ENCODE results near the gene PDCD11.
"Not testable (repeated sequence)": the region's sequence is repeated elsewhere in the genome, so short reads cannot be mapped to it uniquely, and the experiment has no call there.

PDCD11 gene

GRCh38 chr10:103476046-103476768, 79.8 kb downstream of the PDCD11 start:
- H3K9me3 Mint-ChIP-seq, result no peaks in the 10 kb centered on the region
- H3K4me3 Mint-ChIP-seq, result no peak overlapping the region
- H3K27me3 Mint-ChIP-seq (ENCODE audit: low read depth), result peaks cover 15% of the 10 kb centered on the region
- no peaks in the 10 kb centered on the region for H3K4me1 Mint-ChIP-seq
- peak in 1 of 3 experiments; percentile 11 for TF ChIP-seq CTCF (IDR thresholded peaks at IDR 0.05; ENCODE audit: unreplicated experiment in 3 of 3)
- H3K27ac Mint-ChIP-seq, result no peak overlapping the region
- no peaks in the 10 kb centered on the region for H3K36me3 Mint-ChIP-seq (ENCODE audit: low read depth)

GRCh38 chr10:103478671-103479070, 82.2 kb downstream of the PDCD11 start:
- Mint-ChIP-seq H3K4me3 (no peak overlapping the region), H3K27ac (no peak overlapping the region), H3K27me3 (ENCODE audit: low read depth) (peaks cover 15% of the 10 kb centered on the region), H3K9me3 (no peaks in the 10 kb centered on the region), H3K4me1 (no peaks in the 10 kb centered on the region), H3K36me3 (ENCODE audit: low read depth) (no peaks in the 10 kb centered on the region)
- TF ChIP-seq CTCF (IDR thresholded peaks at IDR 0.05; ENCODE audit: unreplicated experiment in 3 of 3), result no peak

GRCh38 chr10:103479135-103479534, 82.7 kb downstream of the PDCD11 start, which contains the start of gene CALHM3:
CALHM3 (minus strand) TSS chr10:103479240; CDS start chr10:103479032, 208 bp downstream.
- H3K4me3 Mint-ChIP-seq, result no peak within 1 kb of the TSS
- no peaks in the 10 kb centered on the region for H3K4me1 Mint-ChIP-seq
- no peaks in the 10 kb centered on the region for H3K9me3 Mint-ChIP-seq
- no peak for TF ChIP-seq CTCF (IDR thresholded peaks at IDR 0.05; ENCODE audit: unreplicated experiment in 3 of 3)
- no peaks in the 10 kb centered on the region for H3K36me3 Mint-ChIP-seq (ENCODE audit: low read depth)
- H3K27ac Mint-ChIP-seq, result peak within 1 kb of the TSS in 1 of 3 experiments; percentile 45
- peaks cover 12% of the 10 kb centered on the region for H3K27me3 Mint-ChIP-seq (ENCODE audit: low read depth)

GRCh38 chr10:103480521-103480920, 84.1 kb downstream of the PDCD11 start:
- no peak overlapping the region for H3K4me3 Mint-ChIP-seq
- no peak for TF ChIP-seq CTCF (IDR thresholded peaks at IDR 0.05; ENCODE audit: unreplicated experiment in 3 of 3)
- peaks cover 12% of the 10 kb centered on the region for H3K27me3 Mint-ChIP-seq (ENCODE audit: low read depth)
- no peak overlapping the region for H3K27ac Mint-ChIP-seq
- no peaks in the 10 kb centered on the region for H3K4me1 Mint-ChIP-seq
- no peaks in the 10 kb centered on the region for H3K9me3 Mint-ChIP-seq
- H3K36me3 Mint-ChIP-seq (ENCODE audit: low read depth), result no peaks in the 10 kb centered on the region

GRCh38 chr10:103481974-103482531, 85.6 kb downstream of the PDCD11 start:
- Mint-ChIP-seq H3K36me3 (ENCODE audit: low read depth) (no peaks in the 10 kb centered on the region), H3K4me3 (no peak overlapping the region), H3K4me1 (peaks cover 8% of the 10 kb centered on the region), H3K9me3 (no peaks in the 10 kb centered on the region), H3K27me3 (ENCODE audit: low read depth) (peaks cover 7% of the 10 kb centered on the region), H3K27ac (peak overlapping the region in 1 of 3 experiments; percentile 18)
- peak; percentile 48 to 61 (median 49) for TF ChIP-seq CTCF (IDR thresholded peaks at IDR 0.05; ENCODE audit: unreplicated experiment in 3 of 3)

- H3K4me3 Mint-ChIP-seq; H3K27me3 Mint-ChIP-seq (ENCODE audit: low read depth); H3K36me3 Mint-ChIP-seq (ENCODE audit: low read depth); H3K9me3 Mint-ChIP-seq; H3K27ac Mint-ChIP-seq: not testable (repeated sequence)
- peaks cover 27% of the 10 kb centered on the region for H3K4me1 Mint-ChIP-seq
Observed at GRCh38 chr10:103486635-103487409, 90.4 kb downstream of the PDCD11 start.

Data from nephron (organoid).